Measurements from ENCODE around the gene ATG9B. TPM values are rescaled to one million over a fixed set of nuclear protein-coding genes. Genes with fewer than 3 reads are reported as not detected.
A peak's percentile ranks its signal among the peaks of the same experiment; 100 is the strongest.

Gene ATG9B
- total RNA-seq, 1 experiment from 2014 or later = 13.7 TPM

DNA sequence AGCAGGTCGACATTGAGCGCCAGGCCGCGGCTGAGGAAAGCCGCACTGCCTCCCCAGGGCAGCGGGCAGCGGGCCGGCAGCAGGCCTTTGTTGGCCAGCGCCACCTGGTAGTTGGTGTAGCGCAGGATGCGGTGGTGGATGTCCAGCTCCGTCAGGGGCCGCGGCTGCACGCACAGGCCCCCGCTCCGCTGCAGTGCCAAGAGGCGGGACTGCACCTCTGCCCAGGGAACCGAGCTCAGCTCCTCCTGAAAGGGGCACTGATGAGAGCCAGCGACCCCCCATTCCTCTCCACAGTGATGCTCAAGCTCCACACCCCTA, 5.2 kb downstream of the ATG9B start:
- intact Hi-C loops (cut with micrococcal nuclease; ENCODE audit: unreplicated experiment) = no loop called here
- H3K36me3 ChIP-seq (ENCODE audit: low read depth) = no peaks in the 10 kb centered on the region
- H3K9me3 ChIP-seq (ENCODE audit: insufficient read depth, low read depth) = no peaks in the 10 kb centered on the region
- H3K4me1 ChIP-seq (replicated peaks; ENCODE audit: insufficient read depth) = peaks cover 7% of the 10 kb centered on the region
- DNase-seq = no peak
- POLR2A ChIA-PET (ENCODE audit: unreplicated experiment) = interaction anchor here (0.5 kb wide), 1 partner anchor 56 kb away, joined by 15 read pairs; no protein-coding TSS in a partner anchor
- no peak overlapping the region for H3K4me3 ChIP-seq
- no peak overlapping the region for H2AFZ ChIP-seq
- CTCF ChIA-PET = interaction anchor here (1.3 kb wide), 1 partner anchor 42 kb away, joined by 3 read pairs; no protein-coding TSS in a partner anchor
- TF ChIP-seq, protein P1, sequence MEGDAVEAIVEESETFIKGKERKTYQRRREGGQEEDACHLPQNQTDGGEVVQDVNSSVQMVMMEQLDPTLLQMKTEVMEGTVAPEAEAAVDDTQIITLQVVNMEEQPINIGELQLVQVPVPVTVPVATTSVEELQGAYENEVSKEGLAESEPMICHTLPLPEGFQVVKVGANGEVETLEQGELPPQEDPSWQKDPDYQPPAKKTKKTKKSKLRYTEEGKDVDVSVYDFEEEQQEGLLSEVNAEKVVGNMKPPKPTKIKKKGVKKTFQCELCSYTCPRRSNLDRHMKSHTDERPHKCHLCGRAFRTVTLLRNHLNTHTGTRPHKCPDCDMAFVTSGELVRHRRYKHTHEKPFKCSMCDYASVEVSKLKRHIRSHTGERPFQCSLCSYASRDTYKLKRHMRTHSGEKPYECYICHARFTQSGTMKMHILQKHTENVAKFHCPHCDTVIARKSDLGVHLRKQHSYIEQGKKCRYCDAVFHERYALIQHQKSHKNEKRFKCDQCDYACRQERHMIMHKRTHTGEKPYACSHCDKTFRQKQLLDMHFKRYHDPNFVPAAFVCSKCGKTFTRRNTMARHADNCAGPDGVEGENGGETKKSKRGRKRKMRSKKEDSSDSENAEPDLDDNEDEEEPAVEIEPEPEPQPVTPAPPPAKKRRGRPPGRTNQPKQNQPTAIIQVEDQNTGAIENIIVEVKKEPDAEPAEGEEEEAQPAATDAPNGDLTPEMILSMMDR (conservative IDR thresholded peaks at IDR 0.05) = no peak
- TF ChIP-seq EZH2 (IDR thresholded peaks at IDR 0.05; ENCODE audit: low read depth) = no peak
- no peaks in the 10 kb centered on the region for H4K20me1 ChIP-seq (ENCODE audit: insufficient read depth)
- no peaks in the 10 kb centered on the region for H3K9me2 ChIP-seq (ENCODE audit: insufficient read depth)
- H3K27me3 ChIP-seq (ENCODE audit: insufficient read depth, low read depth) = no peaks in the 10 kb centered on the region
- H3F3A ChIP-seq (ENCODE audit: insufficient read depth, low read depth) = peaks cover 12% of the 10 kb centered on the region; the same call in 1 of the 2 replicates
- H3K79me2 ChIP-seq (ENCODE audit: low read depth) = no peaks in the 10 kb centered on the region
- no TSS peak for BruUV-seq (replicated peaks)
- no peak overlapping the region for H3K27ac ChIP-seq
- H3K4me2 ChIP-seq = no peak overlapping the region

DNA sequence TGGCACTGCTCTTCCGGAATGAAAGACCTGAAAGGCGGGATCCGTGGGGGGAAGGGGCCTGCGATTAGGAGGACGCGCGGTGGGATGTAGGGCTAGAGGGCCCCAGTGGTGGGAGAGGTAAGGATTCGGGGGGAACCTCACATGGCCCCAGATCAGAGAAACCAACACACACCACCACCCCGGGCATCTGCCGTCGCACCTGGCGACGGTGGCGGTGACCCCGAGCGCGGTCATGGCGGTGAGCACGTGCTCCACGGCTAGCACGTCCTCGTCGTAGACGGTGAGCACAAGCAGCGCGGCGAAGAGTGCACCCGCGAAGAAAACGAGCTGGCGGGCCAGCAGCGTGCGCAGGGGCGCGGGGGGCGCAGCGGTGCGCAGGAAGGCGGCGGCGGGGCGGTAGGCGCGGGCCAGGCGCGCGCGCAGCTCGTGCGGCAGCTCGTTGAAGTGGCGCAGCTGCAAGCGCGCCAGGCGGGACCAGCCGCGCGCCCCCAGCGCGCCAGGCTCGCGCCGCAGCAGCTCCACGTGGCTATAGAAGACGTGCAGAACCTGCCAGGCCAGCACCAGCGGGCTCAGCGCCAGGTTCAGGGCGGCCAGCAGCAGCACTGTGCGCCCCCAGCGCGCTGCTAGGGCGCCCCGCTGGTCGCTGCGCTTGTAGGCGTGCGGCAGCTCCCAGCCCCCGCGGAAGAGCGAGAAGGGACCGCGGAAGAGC, 5.7 kb downstream of the ATG9B start:
- H3K36me3 ChIP-seq (ENCODE audit: low read depth) = no peaks in the 10 kb centered on the region
- H3K27ac ChIP-seq = no peak overlapping the region
- H3F3A ChIP-seq (ENCODE audit: insufficient read depth, low read depth) = peaks cover 12% of the 10 kb centered on the region; the same call in 1 of the 2 replicates
- ChIA-PET POLR2A (ENCODE audit: unreplicated experiment) (no interaction called here), CTCF (interaction anchor here (0.5 to 1.3 kb wide), 6 partner anchors 10 to 142 kb away, joined by 3 to 6 read pairs (median 3); partner anchors contain the start of gene ABCB8)
- peak in 1 of 2 experiments; percentile 59 for DNase-seq
- intact Hi-C loops (cut with micrococcal nuclease; ENCODE audit: unreplicated experiment) = no loop called here
- no TSS peak for BruUV-seq (replicated peaks)
- no peak overlapping the region for H3K4me3 ChIP-seq
- H3K4me1 ChIP-seq (replicated peaks; ENCODE audit: insufficient read depth) = peaks cover 2% of the 10 kb centered on the region
- no peak overlapping the region for H2AFZ ChIP-seq
- H3K79me2 ChIP-seq (ENCODE audit: low read depth) = no peaks in the 10 kb centered on the region
- H4K20me1 ChIP-seq (ENCODE audit: insufficient read depth) = no peaks in the 10 kb centered on the region
- H3K9me2 ChIP-seq (ENCODE audit: insufficient read depth) = no peaks in the 10 kb centered on the region
- TF ChIP-seq EZH2 (IDR thresholded peaks at IDR 0.05; ENCODE audit: low read depth) = no peak
- TF ChIP-seq, protein P1 (conservative IDR thresholded peaks at IDR 0.05) = no peak
- peak overlapping the region; percentile 57 for H3K4me2 ChIP-seq
- H3K27me3 ChIP-seq (ENCODE audit: insufficient read depth, low read depth) = no peaks in the 10 kb centered on the region
- no peaks in the 10 kb centered on the region for H3K9me3 ChIP-seq (ENCODE audit: insufficient read depth, low read depth)

DNA sequence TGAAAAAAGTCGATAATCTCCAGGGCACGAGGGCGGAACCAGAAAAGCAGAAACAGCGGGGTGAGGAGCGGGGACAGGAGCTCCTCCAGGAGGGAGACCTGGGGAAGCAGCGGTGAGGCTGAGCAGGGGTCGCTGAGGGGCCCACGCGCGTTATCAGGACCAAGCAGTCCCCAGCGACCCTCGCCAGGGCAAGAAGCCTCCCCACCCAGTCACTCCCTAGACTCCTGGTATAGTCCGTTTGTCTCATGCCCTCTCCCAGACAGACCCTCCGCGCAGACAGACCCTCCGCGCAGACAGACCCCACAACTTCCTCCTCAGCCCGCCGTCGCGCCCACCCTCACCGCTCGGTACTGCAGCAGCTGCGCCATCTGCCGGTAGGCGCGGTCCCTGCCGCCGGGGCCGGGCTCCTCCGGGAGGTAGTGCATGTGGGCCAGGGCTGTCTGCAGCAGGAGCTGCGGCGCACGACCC, 6.3 kb downstream of the ATG9B start:
- Histone ChIP-seq H2AFZ (no peak overlapping the region), H4K20me1 (ENCODE audit: insufficient read depth) (no peaks in the 10 kb centered on the region), H3K27ac (no peak overlapping the region), H3K9me3 (ENCODE audit: insufficient read depth, low read depth) (no peaks in the 10 kb centered on the region), H3F3A (ENCODE audit: insufficient read depth, low read depth) (peaks cover 12% of the 10 kb centered on the region; the same call in 1 of the 2 replicates), H3K36me3 (ENCODE audit: low read depth) (no peaks in the 10 kb centered on the region), H3K79me2 (ENCODE audit: low read depth) (no peaks in the 10 kb centered on the region), H3K4me3 (no peak overlapping the region), H3K9me2 (ENCODE audit: insufficient read depth) (no peaks in the 10 kb centered on the region), H3K27me3 (ENCODE audit: insufficient read depth, low read depth) (no peaks in the 10 kb centered on the region), H3K4me1 (replicated peaks; ENCODE audit: insufficient read depth) (no peaks in the 10 kb centered on the region; the same call in 1 of the 2 replicates), H3K4me2 (peak overlapping the region; percentile 57)
- no peak for TF ChIP-seq EZH2 (IDR thresholded peaks at IDR 0.05; ENCODE audit: low read depth)
- TF ChIP-seq, protein P1 (conservative IDR thresholded peaks at IDR 0.05) = peak; percentile 97
- ChIA-PET CTCF (interaction anchor here (0.5 to 1.3 kb wide), 6 partner anchors 10 to 142 kb away, joined by 3 to 6 read pairs (median 3); partner anchors contain the start of gene ABCB8), POLR2A (ENCODE audit: unreplicated experiment) (no interaction called here)
- intact Hi-C loops (cut with micrococcal nuclease; ENCODE audit: unreplicated experiment) = no loop called here
- DNase-seq = peak in 1 of 2 experiments; percentile 58
- BruUV-seq (replicated peaks) = no TSS peak
